HepG2 (cell line): Measurements from ENCODE around the gene GNG4.

Experiments used
- DMAP1 ChIP-seq: IDR thresholded peaks from 2 replicates; pipeline ENCODE4 v1.6.1; 2016
- DNMT1 ChIP-seq: sonication (generic); formaldehyde crosslinking; IDR thresholded peaks from 2 replicates; pipeline ENCODE4 v1.5.1; 2020; ENCODE audit warnings: mild to moderate bottlenecking, missing genetic modification reagents
- FIP1L1 ChIP-seq: fragments of 200-400 bp; formaldehyde crosslinking; IDR thresholded peaks from 2 replicates; pipeline ENCODE4 v1.6.1; 2018; ENCODE audit warnings: low read depth, mild to moderate bottlenecking, low read length, moderate library complexity, borderline replicate concordance; ENCODE audit not compliant: insufficient read depth
- JUN ChIP-seq: sonication (generic); formaldehyde crosslinking; IDR thresholded peaks from 2 replicates; pipeline ENCODE4 v1.4.0; 2020; ENCODE audit warnings: mild to moderate bottlenecking, missing genetic modification reagents
- MXI1 ChIP-seq: IDR thresholded peaks from 3 replicates; pipeline ENCODE4 v1.6.1; 2012; ENCODE audit warnings: low read depth, low read length, inconsistent platforms, borderline replicate concordance
- SKI ChIP-seq: fragments of 450-650 bp; IDR thresholded peaks from one replicate; pipeline ENCODE4 v1.6.1; 2018; ENCODE audit warnings: mild to moderate bottlenecking; ENCODE audit not compliant: partially characterized antibody
- TARDBP ChIP-seq: sonication (generic); formaldehyde crosslinking; IDR thresholded peaks from 2 replicates; pipeline ENCODE4 v1.8.0; 2022; ENCODE audit warnings: mild to moderate bottlenecking, missing genetic modification reagents
- TOE1 ChIP-seq: sonication (generic); formaldehyde crosslinking; IDR thresholded peaks from 2 replicates; pipeline ENCODE4 v1.4.0; 2020; ENCODE audit warnings: mild to moderate bottlenecking, missing genetic modification reagents
- ZNF138 ChIP-seq: sonication (generic); formaldehyde crosslinking; IDR thresholded peaks from 2 replicates; pipeline ENCODE4 v1.5.0; 2020; ENCODE audit warnings: mild to moderate bottlenecking, low read depth, missing genetic modification reagents
- TF ChIP-seq, protein P1 (sequence below): sonication (generic); formaldehyde crosslinking; IDR thresholded peaks from 2 replicates; pipeline ENCODE4 v1.4.0; 2020; ENCODE audit warnings: missing genetic modification reagents
- TF ChIP-seq, protein P2 (sequence below): IDR thresholded peaks from 2 replicates; pipeline ENCODE4 v1.6.1; 2016; ENCODE audit warnings: missing compliant biosample characterization, missing genetic modification reagents, borderline replicate concordance
- TF ChIP-seq, protein P3 (sequence below): sonication (generic); formaldehyde crosslinking; IDR thresholded peaks from 2 replicates; pipeline ENCODE4 v1.4.0; 2020; ENCODE audit warnings: missing genetic modification reagents
- TF ChIP-seq, protein P4 (sequence below): sonication (generic); formaldehyde crosslinking; IDR thresholded peaks from 2 replicates; pipeline ENCODE4 v1.5.0; 2020; ENCODE audit warnings: mild to moderate bottlenecking, missing genetic modification reagents, moderate library complexity
- TF ChIP-seq, protein P5 (sequence below), 2 experiments: sonication (generic) in 1 of 2; formaldehyde crosslinking in 1 of 2; IDR thresholded peaks; 2 replicates each; pipeline versions ENCODE4 v1.5.1 to v1.6.1; 2011 to 2020; ENCODE audit warnings: borderline replicate concordance in 1 of 2, low read depth in 1 of 2, low read length in 1 of 2, mild to moderate bottlenecking in 1 of 2, missing genetic modification reagents in 1 of 2, moderate library complexity in 1 of 2

DNA sequence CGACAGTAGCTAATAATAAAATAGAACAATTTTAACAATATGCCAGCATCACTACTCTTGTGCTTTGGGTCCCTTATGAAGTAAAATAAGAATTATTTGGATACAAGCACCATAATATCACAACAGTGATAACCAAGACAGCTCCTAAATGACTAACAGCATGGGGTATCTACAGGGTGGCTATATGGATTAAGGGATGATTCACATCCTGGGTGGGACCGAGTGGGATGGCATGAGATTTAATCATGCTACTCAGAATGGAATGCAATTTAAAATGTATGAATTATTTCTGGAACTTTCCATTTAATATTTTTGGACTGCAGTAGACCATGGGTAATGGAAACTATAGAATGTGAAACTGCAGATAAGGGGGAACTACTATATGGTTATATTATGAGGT, 117.2 kb downstream of the GNG4 start:
- TF ChIP-seq DMAP1 (no peak), ZNF138 (CRISPR knock-in tag) (no peak), DNMT1 (CRISPR knock-in tag) (no peak), SKI (no peak), TOE1 (CRISPR knock-in tag) (no peak), TARDBP (no peak), JUN (CRISPR knock-in tag) (no peak), FIP1L1 (no peak), MXI1 (no peak)
- TF ChIP-seq, protein P1, sequence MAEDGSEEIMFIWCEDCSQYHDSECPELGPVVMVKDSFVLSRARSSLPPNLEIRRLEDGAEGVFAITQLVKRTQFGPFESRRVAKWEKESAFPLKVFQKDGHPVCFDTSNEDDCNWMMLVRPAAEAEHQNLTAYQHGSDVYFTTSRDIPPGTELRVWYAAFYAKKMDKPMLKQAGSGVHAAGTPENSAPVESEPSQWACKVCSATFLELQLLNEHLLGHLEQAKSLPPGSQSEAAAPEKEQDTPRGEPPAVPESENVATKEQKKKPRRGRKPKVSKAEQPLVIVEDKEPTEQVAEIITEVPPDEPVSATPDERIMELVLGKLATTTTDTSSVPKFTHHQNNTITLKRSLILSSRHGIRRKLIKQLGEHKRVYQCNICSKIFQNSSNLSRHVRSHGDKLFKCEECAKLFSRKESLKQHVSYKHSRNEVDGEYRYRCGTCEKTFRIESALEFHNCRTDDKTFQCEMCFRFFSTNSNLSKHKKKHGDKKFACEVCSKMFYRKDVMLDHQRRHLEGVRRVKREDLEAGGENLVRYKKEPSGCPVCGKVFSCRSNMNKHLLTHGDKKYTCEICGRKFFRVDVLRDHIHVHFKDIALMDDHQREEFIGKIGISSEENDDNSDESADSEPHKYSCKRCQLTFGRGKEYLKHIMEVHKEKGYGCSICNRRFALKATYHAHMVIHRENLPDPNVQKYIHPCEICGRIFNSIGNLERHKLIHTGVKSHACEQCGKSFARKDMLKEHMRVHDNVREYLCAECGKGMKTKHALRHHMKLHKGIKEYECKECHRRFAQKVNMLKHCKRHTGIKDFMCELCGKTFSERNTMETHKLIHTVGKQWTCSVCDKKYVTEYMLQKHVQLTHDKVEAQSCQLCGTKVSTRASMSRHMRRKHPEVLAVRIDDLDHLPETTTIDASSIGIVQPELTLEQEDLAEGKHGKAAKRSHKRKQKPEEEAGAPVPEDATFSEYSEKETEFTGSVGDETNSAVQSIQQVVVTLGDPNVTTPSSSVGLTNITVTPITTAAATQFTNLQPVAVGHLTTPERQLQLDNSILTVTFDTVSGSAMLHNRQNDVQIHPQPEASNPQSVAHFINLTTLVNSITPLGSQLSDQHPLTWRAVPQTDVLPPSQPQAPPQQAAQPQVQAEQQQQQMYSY (CRISPR knock-in tag) = no peak
- TF ChIP-seq, protein P2, sequence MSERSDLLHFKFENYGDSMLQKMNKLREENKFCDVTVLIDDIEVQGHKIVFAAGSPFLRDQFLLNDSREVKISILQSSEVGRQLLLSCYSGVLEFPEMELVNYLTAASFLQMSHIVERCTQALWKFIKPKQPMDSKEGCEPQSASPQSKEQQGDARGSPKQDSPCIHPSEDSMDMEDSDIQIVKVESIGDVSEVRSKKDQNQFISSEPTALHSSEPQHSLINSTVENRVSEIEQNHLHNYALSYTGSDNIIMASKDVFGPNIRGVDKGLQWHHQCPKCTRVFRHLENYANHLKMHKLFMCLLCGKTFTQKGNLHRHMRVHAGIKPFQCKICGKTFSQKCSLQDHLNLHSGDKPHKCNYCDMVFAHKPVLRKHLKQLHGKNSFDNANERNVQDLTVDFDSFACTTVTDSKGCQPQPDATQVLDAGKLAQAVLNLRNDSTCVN (CRISPR knock-in tag) = no peak
- TF ChIP-seq, protein P3, sequence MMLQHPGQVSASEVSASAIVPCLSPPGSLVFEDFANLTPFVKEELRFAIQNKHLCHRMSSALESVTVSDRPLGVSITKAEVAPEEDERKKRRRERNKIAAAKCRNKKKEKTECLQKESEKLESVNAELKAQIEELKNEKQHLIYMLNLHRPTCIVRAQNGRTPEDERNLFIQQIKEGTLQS (CRISPR knock-in tag) = no peak
- TF ChIP-seq, protein P4, sequence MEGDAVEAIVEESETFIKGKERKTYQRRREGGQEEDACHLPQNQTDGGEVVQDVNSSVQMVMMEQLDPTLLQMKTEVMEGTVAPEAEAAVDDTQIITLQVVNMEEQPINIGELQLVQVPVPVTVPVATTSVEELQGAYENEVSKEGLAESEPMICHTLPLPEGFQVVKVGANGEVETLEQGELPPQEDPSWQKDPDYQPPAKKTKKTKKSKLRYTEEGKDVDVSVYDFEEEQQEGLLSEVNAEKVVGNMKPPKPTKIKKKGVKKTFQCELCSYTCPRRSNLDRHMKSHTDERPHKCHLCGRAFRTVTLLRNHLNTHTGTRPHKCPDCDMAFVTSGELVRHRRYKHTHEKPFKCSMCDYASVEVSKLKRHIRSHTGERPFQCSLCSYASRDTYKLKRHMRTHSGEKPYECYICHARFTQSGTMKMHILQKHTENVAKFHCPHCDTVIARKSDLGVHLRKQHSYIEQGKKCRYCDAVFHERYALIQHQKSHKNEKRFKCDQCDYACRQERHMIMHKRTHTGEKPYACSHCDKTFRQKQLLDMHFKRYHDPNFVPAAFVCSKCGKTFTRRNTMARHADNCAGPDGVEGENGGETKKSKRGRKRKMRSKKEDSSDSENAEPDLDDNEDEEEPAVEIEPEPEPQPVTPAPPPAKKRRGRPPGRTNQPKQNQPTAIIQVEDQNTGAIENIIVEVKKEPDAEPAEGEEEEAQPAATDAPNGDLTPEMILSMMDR (CRISPR knock-in tag) = no peak
- TF ChIP-seq, protein P5, sequence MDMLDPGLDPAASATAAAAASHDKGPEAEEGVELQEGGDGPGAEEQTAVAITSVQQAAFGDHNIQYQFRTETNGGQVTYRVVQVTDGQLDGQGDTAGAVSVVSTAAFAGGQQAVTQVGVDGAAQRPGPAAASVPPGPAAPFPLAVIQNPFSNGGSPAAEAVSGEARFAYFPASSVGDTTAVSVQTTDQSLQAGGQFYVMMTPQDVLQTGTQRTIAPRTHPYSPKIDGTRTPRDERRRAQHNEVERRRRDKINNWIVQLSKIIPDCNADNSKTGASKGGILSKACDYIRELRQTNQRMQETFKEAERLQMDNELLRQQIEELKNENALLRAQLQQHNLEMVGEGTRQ (IDR thresholded peaks at IDR 0.05; ENCODE audit: low read depth, low read length) = no peak
- TF ChIP-seq, protein P5 (CRISPR knock-in tag; IDR thresholded peaks at IDR 0.05; ENCODE audit: borderline replicate concordance) = no peak
